Measurements from ENCODE around the gene PRM1.
A peak's percentile ranks its signal among the peaks of the same experiment; 100 is the strongest.
"Not testable (repeated sequence)": the region's sequence is repeated elsewhere in the genome, so short reads cannot be mapped to it uniquely, and the experiment has no call there.

PRM1 gene

GRCh38 chr16:11313493-11314308, 32.6 kb upstream of the PRM1 start:
- no peak for DNase-seq

GRCh38 chr16:11312718-11313492, 31.8 kb upstream of the PRM1 start:
- DNase-seq: peak; percentile 50

GRCh38 chr16:11310997-11311561, 29.9 kb upstream of the PRM1 start:
- no peak for DNase-seq

- DNase-seq: no peak
Measured at GRCh38 chr16:11310634-11310977, 29.5 kb upstream of the PRM1 start.

GRCh38 chr16:11309895-11310633, 28.9 kb upstream of the PRM1 start:
- no peak for DNase-seq

- DNase-seq: no peak
Measured at GRCh38 chr16:11308493-11309283, 27.6 kb upstream of the PRM1 start.

- DNase-seq: no peak
Measured at GRCh38 chr16:11307639-11308492, 26.7 kb upstream of the PRM1 start.

GRCh38 chr16:11306997-11307638, 26.0 kb upstream of the PRM1 start:
- DNase-seq: no peak

GRCh38 chr16:11306381-11306780, 25.3 kb upstream of the PRM1 start:
- no peak for DNase-seq

GRCh38 chr16:11303405-11304138, 22.4 kb upstream of the PRM1 start:
- peak; percentile 22 for DNase-seq

GRCh38 chr16:11302977-11303376, 21.8 kb upstream of the PRM1 start:
- DNase-seq: peak; percentile 33

- DNase-seq: no peak
Measured at GRCh38 chr16:11301645-11302501, 20.7 kb upstream of the PRM1 start.

GRCh38 chr16:11300560-11300892, 19.4 kb upstream of the PRM1 start:
- no peak for DNase-seq

GRCh38 chr16:11299865-11300559, 18.9 kb upstream of the PRM1 start:
- no peak for DNase-seq

- DNase-seq: not testable (repeated sequence)
Measured at GRCh38 chr16:11298950-11299547, 17.9 kb upstream of the PRM1 start.

GRCh38 chr16:11298143-11298900, 17.2 kb upstream of the PRM1 start:
- no peak for DNase-seq

- peak; percentile 74 for DNase-seq
Measured at GRCh38 chr16:11297492-11298142, 16.5 kb upstream of the PRM1 start.

Measured in eye (tissue), 1 donor.